ENCODE results near the gene MRPS21. TPM values are rescaled to one million over a fixed set of nuclear protein-coding genes. Genes with fewer than 3 reads are reported as not detected.

The MRPS21 gene
- total and polyA plus RNA-seq, 9 of the 15 experiments (the other 6 are each of a cell fraction or from before 2014, with no cell fraction given): 119 to 407 (median 149) TPM

DNA sequence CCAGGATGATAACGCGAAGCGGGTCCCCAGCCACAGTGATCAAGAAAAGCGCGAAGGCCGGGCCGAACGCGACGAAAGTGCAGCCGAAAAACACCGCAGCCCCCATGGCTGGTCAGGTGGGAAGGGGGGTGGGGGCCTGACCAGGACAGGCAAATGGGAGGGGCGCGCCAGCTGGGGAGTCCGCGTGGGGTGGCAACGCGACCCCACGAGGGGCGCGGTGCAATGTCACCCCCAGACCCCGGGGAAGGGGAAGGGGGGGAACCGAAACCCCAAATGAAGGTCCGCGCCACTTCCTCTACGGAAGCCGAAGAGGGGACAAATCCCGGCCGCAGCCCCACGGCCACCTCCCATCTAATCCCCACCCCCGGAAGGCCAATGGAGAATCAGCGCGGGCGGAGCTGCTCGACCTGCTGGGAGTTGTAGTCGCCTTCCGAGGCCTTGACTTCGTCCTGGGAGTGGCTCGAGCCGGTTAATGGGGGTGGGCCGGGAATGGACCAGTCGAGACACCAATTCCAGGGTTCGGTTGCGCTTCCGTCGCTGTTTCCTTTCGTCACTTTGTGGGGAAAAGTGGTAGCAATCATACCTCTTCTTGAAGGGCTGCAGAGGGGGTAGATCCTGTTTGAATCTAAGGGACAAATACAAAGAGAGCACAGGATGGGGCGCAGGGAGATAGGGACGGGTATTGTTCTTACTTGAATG, 24.8 kb upstream of the MRPS21 start, which contains the start of gene APH1A (continued):
- TF ChIP-seq, protein P1, sequence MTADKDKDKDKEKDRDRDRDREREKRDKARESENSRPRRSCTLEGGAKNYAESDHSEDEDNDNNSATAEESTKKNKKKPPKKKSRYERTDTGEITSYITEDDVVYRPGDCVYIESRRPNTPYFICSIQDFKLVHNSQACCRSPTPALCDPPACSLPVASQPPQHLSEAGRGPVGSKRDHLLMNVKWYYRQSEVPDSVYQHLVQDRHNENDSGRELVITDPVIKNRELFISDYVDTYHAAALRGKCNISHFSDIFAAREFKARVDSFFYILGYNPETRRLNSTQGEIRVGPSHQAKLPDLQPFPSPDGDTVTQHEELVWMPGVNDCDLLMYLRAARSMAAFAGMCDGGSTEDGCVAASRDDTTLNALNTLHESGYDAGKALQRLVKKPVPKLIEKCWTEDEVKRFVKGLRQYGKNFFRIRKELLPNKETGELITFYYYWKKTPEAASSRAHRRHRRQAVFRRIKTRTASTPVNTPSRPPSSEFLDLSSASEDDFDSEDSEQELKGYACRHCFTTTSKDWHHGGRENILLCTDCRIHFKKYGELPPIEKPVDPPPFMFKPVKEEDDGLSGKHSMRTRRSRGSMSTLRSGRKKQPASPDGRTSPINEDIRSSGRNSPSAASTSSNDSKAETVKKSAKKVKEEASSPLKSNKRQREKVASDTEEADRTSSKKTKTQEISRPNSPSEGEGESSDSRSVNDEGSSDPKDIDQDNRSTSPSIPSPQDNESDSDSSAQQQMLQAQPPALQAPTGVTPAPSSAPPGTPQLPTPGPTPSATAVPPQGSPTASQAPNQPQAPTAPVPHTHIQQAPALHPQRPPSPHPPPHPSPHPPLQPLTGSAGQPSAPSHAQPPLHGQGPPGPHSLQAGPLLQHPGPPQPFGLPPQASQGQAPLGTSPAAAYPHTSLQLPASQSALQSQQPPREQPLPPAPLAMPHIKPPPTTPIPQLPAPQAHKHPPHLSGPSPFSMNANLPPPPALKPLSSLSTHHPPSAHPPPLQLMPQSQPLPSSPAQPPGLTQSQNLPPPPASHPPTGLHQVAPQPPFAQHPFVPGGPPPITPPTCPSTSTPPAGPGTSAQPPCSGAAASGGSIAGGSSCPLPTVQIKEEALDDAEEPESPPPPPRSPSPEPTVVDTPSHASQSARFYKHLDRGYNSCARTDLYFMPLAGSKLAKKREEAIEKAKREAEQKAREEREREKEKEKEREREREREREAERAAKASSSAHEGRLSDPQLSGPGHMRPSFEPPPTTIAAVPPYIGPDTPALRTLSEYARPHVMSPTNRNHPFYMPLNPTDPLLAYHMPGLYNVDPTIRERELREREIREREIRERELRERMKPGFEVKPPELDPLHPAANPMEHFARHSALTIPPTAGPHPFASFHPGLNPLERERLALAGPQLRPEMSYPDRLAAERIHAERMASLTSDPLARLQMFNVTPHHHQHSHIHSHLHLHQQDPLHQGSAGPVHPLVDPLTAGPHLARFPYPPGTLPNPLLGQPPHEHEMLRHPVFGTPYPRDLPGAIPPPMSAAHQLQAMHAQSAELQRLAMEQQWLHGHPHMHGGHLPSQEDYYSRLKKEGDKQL (CRISPR knock-in tag; IDR thresholded peaks at IDR 0.05; ENCODE audit: borderline replicate concordance): no peak
- no peak for TF ChIP-seq XRCC3 (IDR thresholded peaks at IDR 0.05)
- no peak for TF ChIP-seq MEIS2 (IDR thresholded peaks at IDR 0.05; ENCODE audit: partially characterized antibody)
- TF ChIP-seq KLF6 (CRISPR knock-in tag; IDR thresholded peaks at IDR 0.05; ENCODE audit: borderline replicate concordance): peak; percentile 46; the same call in 1 of the 2 replicates
- no peak for TF ChIP-seq ZNF174 (CRISPR knock-in tag; IDR thresholded peaks at IDR 0.05)
- TF ChIP-seq ZNF217 (CRISPR knock-in tag; IDR thresholded peaks at IDR 0.05): no peak
- TF ChIP-seq DACH1 (IDR thresholded peaks at IDR 0.05; ENCODE audit: partially characterized antibody): no peak
- TF ChIP-seq, protein P2, sequence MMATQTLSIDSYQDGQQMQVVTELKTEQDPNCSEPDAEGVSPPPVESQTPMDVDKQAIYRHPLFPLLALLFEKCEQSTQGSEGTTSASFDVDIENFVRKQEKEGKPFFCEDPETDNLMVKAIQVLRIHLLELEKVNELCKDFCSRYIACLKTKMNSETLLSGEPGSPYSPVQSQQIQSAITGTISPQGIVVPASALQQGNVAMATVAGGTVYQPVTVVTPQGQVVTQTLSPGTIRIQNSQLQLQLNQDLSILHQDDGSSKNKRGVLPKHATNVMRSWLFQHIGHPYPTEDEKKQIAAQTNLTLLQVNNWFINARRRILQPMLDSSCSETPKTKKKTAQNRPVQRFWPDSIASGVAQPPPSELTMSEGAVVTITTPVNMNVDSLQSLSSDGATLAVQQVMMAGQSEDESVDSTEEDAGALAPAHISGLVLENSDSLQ (IDR thresholded peaks at IDR 0.05): no peak
- TF ChIP-seq, protein P3, sequence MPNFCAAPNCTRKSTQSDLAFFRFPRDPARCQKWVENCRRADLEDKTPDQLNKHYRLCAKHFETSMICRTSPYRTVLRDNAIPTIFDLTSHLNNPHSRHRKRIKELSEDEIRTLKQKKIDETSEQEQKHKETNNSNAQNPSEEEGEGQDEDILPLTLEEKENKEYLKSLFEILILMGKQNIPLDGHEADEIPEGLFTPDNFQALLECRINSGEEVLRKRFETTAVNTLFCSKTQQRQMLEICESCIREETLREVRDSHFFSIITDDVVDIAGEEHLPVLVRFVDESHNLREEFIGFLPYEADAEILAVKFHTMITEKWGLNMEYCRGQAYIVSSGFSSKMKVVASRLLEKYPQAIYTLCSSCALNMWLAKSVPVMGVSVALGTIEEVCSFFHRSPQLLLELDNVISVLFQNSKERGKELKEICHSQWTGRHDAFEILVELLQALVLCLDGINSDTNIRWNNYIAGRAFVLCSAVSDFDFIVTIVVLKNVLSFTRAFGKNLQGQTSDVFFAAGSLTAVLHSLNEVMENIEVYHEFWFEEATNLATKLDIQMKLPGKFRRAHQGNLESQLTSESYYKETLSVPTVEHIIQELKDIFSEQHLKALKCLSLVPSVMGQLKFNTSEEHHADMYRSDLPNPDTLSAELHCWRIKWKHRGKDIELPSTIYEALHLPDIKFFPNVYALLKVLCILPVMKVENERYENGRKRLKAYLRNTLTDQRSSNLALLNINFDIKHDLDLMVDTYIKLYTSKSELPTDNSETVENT (CRISPR knock-in tag; IDR thresholded peaks at IDR 0.05): no peak
- TF ChIP-seq, protein P4, sequence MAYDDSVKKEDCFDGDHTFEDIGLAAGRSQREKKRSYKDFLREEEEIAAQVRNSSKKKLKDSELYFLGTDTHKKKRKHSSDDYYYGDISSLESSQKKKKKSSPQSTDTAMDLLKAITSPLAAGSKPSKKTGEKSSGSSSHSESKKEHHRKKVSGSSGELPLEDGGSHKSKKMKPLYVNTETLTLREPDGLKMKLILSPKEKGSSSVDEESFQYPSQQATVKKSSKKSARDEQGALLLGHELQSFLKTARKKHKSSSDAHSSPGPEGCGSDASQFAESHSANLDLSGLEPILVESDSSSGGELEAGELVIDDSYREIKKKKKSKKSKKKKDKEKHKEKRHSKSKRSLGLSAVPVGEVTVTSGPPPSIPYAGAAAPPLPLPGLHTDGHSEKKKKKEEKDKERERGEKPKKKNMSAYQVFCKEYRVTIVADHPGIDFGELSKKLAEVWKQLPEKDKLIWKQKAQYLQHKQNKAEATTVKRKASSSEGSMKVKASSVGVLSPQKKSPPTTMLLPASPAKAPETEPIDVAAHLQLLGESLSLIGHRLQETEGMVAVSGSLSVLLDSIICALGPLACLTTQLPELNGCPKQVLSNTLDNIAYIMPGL (CRISPR knock-in tag; IDR thresholded peaks at IDR 0.05): 0 out of 2 replicates have a peak, but pooled peaks have one; percentile 64
- no peak for TF ChIP-seq ZC3H8 (IDR thresholded peaks at IDR 0.05)
- TF ChIP-seq ZBTB7A (IDR thresholded peaks at IDR 0.05; ENCODE audit: borderline replicate concordance, control insufficient read depth, low read depth, low read length): peak; percentile 94
- TF ChIP-seq, protein P5, sequence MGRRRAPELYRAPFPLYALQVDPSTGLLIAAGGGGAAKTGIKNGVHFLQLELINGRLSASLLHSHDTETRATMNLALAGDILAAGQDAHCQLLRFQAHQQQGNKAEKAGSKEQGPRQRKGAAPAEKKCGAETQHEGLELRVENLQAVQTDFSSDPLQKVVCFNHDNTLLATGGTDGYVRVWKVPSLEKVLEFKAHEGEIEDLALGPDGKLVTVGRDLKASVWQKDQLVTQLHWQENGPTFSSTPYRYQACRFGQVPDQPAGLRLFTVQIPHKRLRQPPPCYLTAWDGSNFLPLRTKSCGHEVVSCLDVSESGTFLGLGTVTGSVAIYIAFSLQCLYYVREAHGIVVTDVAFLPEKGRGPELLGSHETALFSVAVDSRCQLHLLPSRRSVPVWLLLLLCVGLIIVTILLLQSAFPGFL (CRISPR knock-in tag; IDR thresholded peaks at IDR 0.05): no peak
- TF ChIP-seq JUND (IDR thresholded peaks at IDR 0.05; ENCODE audit: borderline replicate concordance, low read depth, low read length): peak; percentile 75
- peak; percentile 38; the same call in 1 of the 3 replicates for TF ChIP-seq JUND (tag; IDR thresholded peaks at IDR 0.05; ENCODE audit: borderline replicate concordance, low read depth, low read length)
- TF ChIP-seq ZNF444 (CRISPR knock-in tag; IDR thresholded peaks at IDR 0.05): no peak

Data from K562 (cell line).